ENCODE data around the gene CCDC78. TPM values are rescaled to one million over a fixed set of nuclear protein-coding genes. Genes with fewer than 3 reads are reported as not detected.
A peak's percentile ranks its signal among the peaks of the same experiment; 100 is the strongest.

The CCDC78 gene
- total RNA-seq, 1 experiment from 2014 or later, result 22.9 TPM

- TF ChIP-seq CTCF (IDR thresholded peaks at IDR 0.05 in 2 of 3, conservative IDR thresholded peaks at IDR 0.05 in 1 of 3; ENCODE audit: borderline replicate concordance in 1 of 3, insufficient read depth in 1 of 3, low read depth in 2 of 3, low read length in 2 of 3) (no peak), ZFX (IDR thresholded peaks at IDR 0.05) (peak; percentile 84; the same call in 1 of the 2 replicates), YY1 (IDR thresholded peaks at IDR 0.05; ENCODE audit: extremely low read depth, insufficient replicate concordance, low read depth, low read length) (peak; percentile 59)
These were observed 30.7 kb downstream of the CCDC78 start (continued) for GRCh38 chr16:695355-696089.

DNA sequence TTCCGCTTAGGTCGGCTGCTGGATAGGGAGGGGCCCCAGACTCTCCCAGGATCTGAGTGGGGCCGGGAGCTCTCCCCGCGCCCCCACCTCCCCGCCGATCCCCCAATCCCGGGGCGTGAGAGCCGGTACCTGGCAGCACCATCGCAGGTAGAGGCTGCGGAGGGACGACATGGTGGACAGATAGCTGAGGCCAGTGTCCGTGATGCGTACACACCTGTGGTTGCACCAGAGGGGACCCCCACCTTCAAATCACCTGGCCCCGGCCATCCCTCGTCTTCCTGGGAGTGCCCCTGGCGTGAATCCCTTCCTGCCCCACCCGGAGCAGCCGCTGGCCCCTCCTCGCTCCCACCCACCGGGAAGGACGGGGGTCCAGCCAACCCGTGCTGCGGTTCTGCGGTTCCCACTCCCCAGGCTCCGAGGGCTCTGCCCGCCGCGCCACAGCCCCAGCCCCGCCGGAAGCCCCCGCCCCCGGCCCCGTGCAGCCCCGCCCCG is 31.3 kb downstream of the CCDC78 start:
- Histone ChIP-seq H3K79me2 (ENCODE audit: insufficient read depth, low read length) (peaks cover 4% of the 10 kb centered on the region; the same call in 1 of the 2 replicates), H3K9me2 (ENCODE audit: insufficient read depth) (no peaks in the 10 kb centered on the region), H3K4me2 (ENCODE audit: low read length) (peak overlapping the region; percentile 88), H3K4me3 (replicated peaks in 1 of 2; ENCODE audit: low read depth in 1 of 2, low read length in 2 of 2) (peak overlapping the region; percentile 47 to 55), H3K9ac (ENCODE audit: low read length) (peak overlapping the region; percentile 48), H4K20me1 (ENCODE audit: insufficient read depth) (no peaks in the 10 kb centered on the region), H3K4me1 (ENCODE audit: control insufficient read depth in 1 of 2, insufficient read depth in 2 of 2, low read length in 2 of 2) (peaks cover 10 to 34% of the 10 kb centered on the region in 2 experiments), H3K27me3 (ENCODE audit: insufficient read depth, low read length) (no peaks in the 10 kb centered on the region), H3K27ac (ENCODE audit: low read depth, low read length) (peak overlapping the region; percentile 63), H3K9me3 (ENCODE audit: control insufficient read depth in 1 of 2, insufficient read depth in 1 of 2, low read depth in 1 of 2, low read length in 2 of 2) (no peaks in the 10 kb centered on the region), H2AFZ (ENCODE audit: low read depth, low read length, poor library complexity, severe bottlenecking) (no peak overlapping the region), H3K36me3 (ENCODE audit: control insufficient read depth in 1 of 2, insufficient read depth in 2 of 2, low read length in 2 of 2) (no peaks in the 10 kb centered on the region)
- ChIA-PET POLR2A (interaction anchor here (1.0 to 1.6 kb wide), 3 partner anchors 11 to 26 kb away, joined by 3 to 5 read pairs (median 3); partner anchors contain the start of genes ANTKMT and JMJD8), RAD21 (ENCODE audit: low non-redundant PET in 1 of 2, low total read pairs in 2 of 2, uncharacterized antibody in 2 of 2, unreplicated experiment in 2 of 2) (no interaction called here), CTCF (interaction anchor here (1.0 to 1.6 kb wide), 5 partner anchors 9 to 408 kb away, joined by 3 to 6 read pairs (median 3); partner anchors contain the start of genes ANTKMT and FBXL16)
- intact Hi-C loops (cut with micrococcal nuclease), result no loop called here
- TF ChIP-seq SP1 (IDR thresholded peaks at IDR 0.05; ENCODE audit: low read depth) (no peak), RAD21 (IDR thresholded peaks at IDR 0.05; ENCODE audit: low read depth) (no peak), YY1 (IDR thresholded peaks at IDR 0.05; ENCODE audit: extremely low read depth, insufficient replicate concordance, low read depth, low read length) (no peak), EGR1 (IDR thresholded peaks at IDR 0.05; ENCODE audit: low read depth) (no peak), TCF7L2 (IDR thresholded peaks at IDR 0.05; ENCODE audit: borderline replicate concordance, extremely low read depth, insufficient read depth, insufficient read length) (no peak), JUND (IDR thresholded peaks at IDR 0.05) (no peak)
- TF ChIP-seq, protein P1, sequence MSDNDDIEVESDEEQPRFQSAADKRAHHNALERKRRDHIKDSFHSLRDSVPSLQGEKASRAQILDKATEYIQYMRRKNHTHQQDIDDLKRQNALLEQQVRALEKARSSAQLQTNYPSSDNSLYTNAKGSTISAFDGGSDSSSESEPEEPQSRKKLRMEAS (IDR thresholded peaks at IDR 0.05), result no peak
- TF ChIP-seq, protein P2, sequence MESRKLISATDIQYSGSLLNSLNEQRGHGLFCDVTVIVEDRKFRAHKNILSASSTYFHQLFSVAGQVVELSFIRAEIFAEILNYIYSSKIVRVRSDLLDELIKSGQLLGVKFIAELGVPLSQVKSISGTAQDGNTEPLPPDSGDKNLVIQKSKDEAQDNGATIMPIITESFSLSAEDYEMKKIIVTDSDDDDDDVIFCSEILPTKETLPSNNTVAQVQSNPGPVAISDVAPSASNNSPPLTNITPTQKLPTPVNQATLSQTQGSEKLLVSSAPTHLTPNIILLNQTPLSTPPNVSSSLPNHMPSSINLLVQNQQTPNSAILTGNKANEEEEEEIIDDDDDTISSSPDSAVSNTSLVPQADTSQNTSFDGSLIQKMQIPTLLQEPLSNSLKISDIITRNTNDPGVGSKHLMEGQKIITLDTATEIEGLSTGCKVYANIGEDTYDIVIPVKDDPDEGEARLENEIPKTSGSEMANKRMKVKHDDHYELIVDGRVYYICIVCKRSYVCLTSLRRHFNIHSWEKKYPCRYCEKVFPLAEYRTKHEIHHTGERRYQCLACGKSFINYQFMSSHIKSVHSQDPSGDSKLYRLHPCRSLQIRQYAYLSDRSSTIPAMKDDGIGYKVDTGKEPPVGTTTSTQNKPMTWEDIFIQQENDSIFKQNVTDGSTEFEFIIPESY (IDR thresholded peaks at IDR 0.05; ENCODE audit: extremely low read depth, insufficient replicate concordance, low read length), result no peak
- ATAC-seq (no peak), DNase-seq (ENCODE audit: low read depth, low spot score) (no peak)
- no TSS peak for BruUV-seq (replicated peaks)

Measured in HCT116 (cell line).